GM12878 (cell line): Measurements from ENCODE around the gene CACFD1. TPM values are rescaled to one million over a fixed set of nuclear protein-coding genes. Genes with fewer than 3 reads are reported as not detected.

ENCODE experiments used
- ATAC-seq: fragments of 200-7000 bp; cut with Tn5 transposase; 3 replicates; pipeline ENCODE4 v1.9.1; 2020; ENCODE audit warnings: mild to moderate bottlenecking, moderate library complexity
- BruUV-seq: library from RNA; stranded (reverse); fragments of 400-500 nt; replicated peaks from 2 replicates; lab custom pipeline; 2021; lab: Mats Ljungman, UMichigan
- CTCF ChIA-PET: fragments of 300-600 bp; sonication (Branson Sonifier 250); formaldehyde crosslinking; extraction: SDS; loops from one replicate; lab custom pipeline; 2021; ENCODE audit warnings: inconsistent platforms; lab: Yijun Ruan, JAX
- POLR2A ChIA-PET: fragments of 350-600 bp; formaldehyde crosslinking; extraction: SDS; loops from one replicate; lab custom pipeline; 2021; ENCODE audit warnings: inconsistent platforms; lab: Charles Lee
- RAD21 ChIA-PET: fragments of 300-600 bp; sonication (Branson Sonifier 250); formaldehyde crosslinking; loops from one replicate; lab custom pipeline; 2023; ENCODE audit warnings: antibody characterized with exemption; ENCODE audit not compliant: unreplicated experiment; lab: Charles Lee
- SMC1A ChIA-PET: fragments of 300-600 bp; sonication (Branson Sonifier 250); formaldehyde crosslinking; loops from one replicate; lab custom pipeline; 2023; ENCODE audit not compliant: unreplicated experiment, uncharacterized antibody; lab: Charles Lee
- DNase-seq: peaks from one replicate; pipeline ENCODE4 v3.0.0-alpha.2; 2011; ENCODE audit warnings: low read depth, low spot score
- FAIRE-seq: peaks from 3 replicates; lab custom pipeline; 2011; peaks lifted over from hg19 to GRCh38; lab: Jason Lieb, UNC
- H2AFZ ChIP-seq: 2 replicates; pipeline ENCODE4 v1.6.0; 2011; ENCODE audit warnings: low read depth, low read length, control low read depth; ENCODE audit not compliant: control insufficient read depth
- H3K27ac ChIP-seq: 2 replicates; pipeline ENCODE4 v1.5.1; 2011; ENCODE audit warnings: control low read depth; ENCODE audit not compliant: control insufficient read depth, insufficient read depth
- H3K27me3 ChIP-seq, 2 experiments: replicated peaks in 1 of 2; 2 replicates each; pipeline versions ENCODE4 v1.6.0 to v1.6.1; 2011; ENCODE audit warnings: low read length in 1 of 2; ENCODE audit not compliant: control insufficient read depth in 2 of 2, insufficient read depth in 2 of 2
- H3K36me3 ChIP-seq, 2 experiments: 2 replicates each; pipeline ENCODE4 v1.5.1; 2011; ENCODE audit warnings: low read length in 1 of 2; ENCODE audit not compliant: control insufficient read depth in 2 of 2, insufficient read depth in 2 of 2
- H3K4me1 ChIP-seq: 2 replicates; pipeline ENCODE4 v1.6.1; 2011; ENCODE audit warnings: mild to moderate bottlenecking, low read length, moderate library complexity, mixed read lengths; ENCODE audit not compliant: control insufficient read depth, insufficient read depth
- H3K4me2 ChIP-seq: 2 replicates; pipeline ENCODE4 v1.6.0; 2011; ENCODE audit warnings: control low read depth; ENCODE audit not compliant: control insufficient read depth, insufficient read depth
- H3K4me3 ChIP-seq: fragments of 200-600 bp; sonication (generic); 2 replicates; pipeline ENCODE4 v1.5.1; 2016
- H3K79me2 ChIP-seq: 2 replicates; pipeline ENCODE4 v1.6.0; 2011; ENCODE audit warnings: low read length; ENCODE audit not compliant: control insufficient read depth, insufficient read depth
- H3K9ac ChIP-seq: 2 replicates; pipeline ENCODE4 v1.8.0; 2011; ENCODE audit warnings: low read length, control low read depth, mixed read lengths; ENCODE audit not compliant: control insufficient read depth, insufficient read depth
- H3K9me3 ChIP-seq: replicated peaks from 3 replicates; pipeline ENCODE4 v1.5.1; 2011; ENCODE audit warnings: mild to moderate bottlenecking, low read length; ENCODE audit not compliant: control insufficient read depth, insufficient read depth
- H4K20me1 ChIP-seq: 2 replicates; pipeline ENCODE4 v1.6.0; 2011; ENCODE audit not compliant: control insufficient read depth, insufficient read depth
- CBFB ChIP-seq: IDR thresholded peaks from 2 replicates; pipeline ENCODE4 v1.6.1; 2016; ENCODE audit warnings: antibody characterized with exemption, low read depth
- ESRRA ChIP-seq: IDR thresholded peaks from 2 replicates; pipeline ENCODE4 v1.6.1; 2012; ENCODE audit warnings: mild to moderate bottlenecking, low read length, improper control_type of control experiment
- ETV6 ChIP-seq, 2 experiments: fragments of 450-650 bp in 1 of 2; IDR thresholded peaks in 1 of 2; conservative IDR thresholded peaks in 1 of 2; 2 replicates each; pipeline ENCODE4 v1.6.1; 2014; ENCODE audit warnings: antibody characterized with exemption in 1 of 2, borderline replicate concordance in 1 of 2, low read depth in 1 of 2, mild to moderate bottlenecking in 1 of 2, moderate library complexity in 1 of 2
- JUND ChIP-seq: IDR thresholded peaks from 2 replicates; pipeline ENCODE4 v1.6.1; 2012; ENCODE audit warnings: low read depth, mild to moderate bottlenecking, low read length, improper control_type of control experiment, moderate library complexity
- MEF2B ChIP-seq: fragments of 450-650 bp; IDR thresholded peaks from 2 replicates; pipeline ENCODE4 v1.6.1; 2018; ENCODE audit warnings: mild to moderate bottlenecking, moderate library complexity; ENCODE audit not compliant: partially characterized antibody, poor library complexity, severe bottlenecking
- SMARCA5 ChIP-seq: fragments of 450-650 bp; IDR thresholded peaks from 2 replicates; pipeline ENCODE4 v1.6.1; 2017; ENCODE audit warnings: mild to moderate bottlenecking
- SMC3 ChIP-seq: IDR thresholded peaks from 2 replicates; pipeline ENCODE4 v1.6.1; 2011; ENCODE audit warnings: low read length, improper control_type of control experiment, borderline replicate concordance
- WGBS: methylation state at CpG from one replicate; pipeline ENCODE4 v1.1.6; 2016; ENCODE audit warnings: low lambda C conversion rate; ENCODE audit not compliant: insufficient replicate concordance, insufficient coverage; ENCODE audit errors: missing lambda C conversion rate; 5-methylcytosine and 5-hydroxymethylcytosine counted together
- in situ Hi-C: fragments of 300-500 bp; cut with MboI; formaldehyde crosslinking; loops from 9 replicates; pipeline ENCODE4 v1.14.3; 2018; ENCODE audit warnings: mixed read lengths
- intact Hi-C: fragments of 100-400 bp; cut with micrococcal nuclease; formaldehyde crosslinking; loops from one replicate; pipeline ENCODE4 v1.14.2; 2022; ENCODE audit not compliant: unreplicated experiment
- polyA plus RNA-seq, 11 experiments: library from polyadenylated mRNA; depleted of rRNA in 4 of 11; unstranded in 6 of 11; stranded (reverse) in 5 of 11; fragments of >200 nt; fragmentation: Nextera tagmentation in 4 of 11; fragmentation: Illumina TruSeq in 1 of 11; extraction: Ambion mirVana in 4 of 11; extraction: Trizol in 1 of 11; gene quantifications; 1 replicate in 1 of 11; 2 replicates in 10 of 11; pipeline versions ENCODE4 v1.2.1 to v1.2.3, GENCODE V29; 2011 to 2016; ENCODE audit warnings: inconsistent platforms in 2 of 11, missing spikeins in 2 of 11, low read depth in 1 of 11
- total RNA-seq, 4 experiments: library from RNA; depleted of rRNA in 3 of 4; stranded (reverse); fragments of >200 nt in 3 of 4; fragmentation: Illumina TruSeq in 1 of 4; extraction: Trizol in 1 of 4; gene quantifications; 2 replicates each; pipeline versions ENCODE4 v1.2.1 to v1.2.3, GENCODE V29; 2013 to 2021
- TF ChIP-seq, protein P1 (sequence below): fragments of 450-650 bp; formaldehyde crosslinking; IDR thresholded peaks from 2 replicates; pipeline ENCODE4 v1.5.0; 2022; ENCODE audit warnings: mild to moderate bottlenecking, missing genetic modification characterization
- TF ChIP-seq, protein P2 (sequence below): fragments of 450-650 bp; IDR thresholded peaks from 2 replicates; pipeline ENCODE4 v1.6.1; 2017; ENCODE audit warnings: mild to moderate bottlenecking, moderate library complexity

Gene CACFD1
- total and polyA plus RNA-seq, 10 of the 15 experiments (the other 5 are each of a cell fraction or from before 2014, with no cell fraction given) = 0.09 to 5.8 (median 1.4) TPM; not detected in 1

DNA sequence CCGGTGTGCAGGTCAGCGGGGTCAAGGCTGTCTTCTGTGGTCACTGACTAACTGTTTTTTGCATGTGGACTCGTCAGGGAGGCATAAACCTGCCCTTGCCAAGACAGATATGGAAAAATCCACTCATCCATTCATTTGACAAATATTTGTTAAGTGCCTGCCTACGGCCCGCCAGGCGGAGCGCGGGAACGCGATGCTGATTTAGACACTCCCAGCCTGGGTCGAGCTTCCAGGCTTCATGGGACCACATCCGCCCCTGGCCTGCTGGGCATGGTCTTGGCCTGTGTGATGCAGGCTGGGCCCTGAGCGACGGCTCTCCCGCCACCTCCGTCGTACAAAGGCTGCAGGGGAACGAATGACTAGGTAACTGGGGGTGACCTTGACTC is 46.9 kb downstream of the CACFD1 start:
- no peak overlapping the region for H3K4me2 ChIP-seq
- 73% methylated on average over 18 of the region's 18 CpGs for WGBS
- H3K79me2 ChIP-seq = no peaks in the 10 kb centered on the region
- DNase-seq (no peak), FAIRE-seq (no peak), ATAC-seq (no peak)
- H3K9me3 ChIP-seq = peaks cover 6% of the 10 kb centered on the region; the same call in 2 of the 3 replicates
- no peaks in the 10 kb centered on the region for H4K20me1 ChIP-seq
- ChIA-PET RAD21 (no interaction called here), SMC1A (no interaction called here), CTCF (no interaction called here), POLR2A (no interaction called here)
- H3K4me3 ChIP-seq = no peak overlapping the region
- no TSS peak for BruUV-seq
- no peaks in the 10 kb centered on the region; a peak in 1 of 4 replicates for H3K27me3 ChIP-seq
- no peaks in the 10 kb centered on the region for H3K36me3 ChIP-seq
- intact Hi-C loops (no loop called here), in situ Hi-C loops (no loop called here)
- H3K27ac ChIP-seq = no peak overlapping the region
- H2AFZ ChIP-seq = no peak overlapping the region
- no peak for TF ChIP-seq CBFB
- no peaks in the 10 kb centered on the region for H3K4me1 ChIP-seq
- H3K9ac ChIP-seq = no peak overlapping the region

DNA sequence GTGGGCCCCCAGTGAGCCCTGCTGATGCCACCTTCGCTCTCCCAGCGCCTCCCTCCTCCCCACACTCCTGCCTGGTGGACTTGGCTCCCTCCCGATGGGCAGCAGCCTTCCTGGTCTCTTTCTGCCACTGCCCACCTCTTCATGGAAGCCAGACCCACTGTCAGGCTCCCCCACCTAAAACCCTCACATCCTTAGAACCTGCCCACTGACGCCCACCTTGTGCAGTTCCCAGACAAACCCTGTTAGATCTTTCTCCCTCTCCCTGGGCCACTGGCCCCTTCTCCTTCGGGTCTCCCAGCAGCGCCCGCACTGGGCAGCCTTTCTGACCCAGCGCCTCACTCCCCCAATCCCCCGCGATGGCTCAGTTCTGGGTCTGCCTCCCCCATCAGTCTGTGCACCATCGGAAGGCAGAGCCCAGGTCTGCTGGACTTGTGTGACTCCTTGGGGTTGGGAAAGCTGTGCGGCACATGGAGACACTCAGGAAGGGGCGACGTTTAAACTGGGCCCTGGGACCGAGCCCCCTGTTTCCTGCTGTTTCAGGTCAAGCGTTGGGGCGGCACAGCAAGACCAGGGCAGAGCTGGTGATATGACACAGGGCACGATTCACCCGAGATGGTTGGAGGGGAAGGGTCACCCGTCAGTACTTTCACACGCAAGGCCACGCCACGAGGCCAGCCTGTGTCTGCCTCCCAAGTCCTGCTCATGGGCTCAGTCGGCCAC is 47.6 kb downstream of the CACFD1 start:
- ChIA-PET SMC1A (no interaction called here), RAD21 (no interaction called here), CTCF (no interaction called here), POLR2A (no interaction called here)
- in situ Hi-C loops = no loop called here
- no peak overlapping the region for H2AFZ ChIP-seq
- no peak overlapping the region for H3K27ac ChIP-seq
- no peak overlapping the region for H3K4me3 ChIP-seq
- FAIRE-seq = no peak
- DNase-seq = no peak
- 37% methylated on average over 24 of the region's 24 CpGs for WGBS
- H3K9me3 ChIP-seq = peaks cover 1% of the 10 kb centered on the region; the same call in 2 of the 3 replicates
- no peaks in the 10 kb centered on the region; a peak in 1 of 4 replicates for H3K27me3 ChIP-seq
- no peak for ATAC-seq
- H3K4me1 ChIP-seq = no peaks in the 10 kb centered on the region
- intact Hi-C loops = no loop called here
- H3K79me2 ChIP-seq = no peaks in the 10 kb centered on the region
- no peaks in the 10 kb centered on the region for H4K20me1 ChIP-seq
- BruUV-seq = no TSS peak
- H3K9ac ChIP-seq = no peak overlapping the region
- no peak overlapping the region for H3K4me2 ChIP-seq
- H3K36me3 ChIP-seq = no peaks in the 10 kb centered on the region
- no peak for TF ChIP-seq MEF2B
- TF ChIP-seq, protein P1, sequence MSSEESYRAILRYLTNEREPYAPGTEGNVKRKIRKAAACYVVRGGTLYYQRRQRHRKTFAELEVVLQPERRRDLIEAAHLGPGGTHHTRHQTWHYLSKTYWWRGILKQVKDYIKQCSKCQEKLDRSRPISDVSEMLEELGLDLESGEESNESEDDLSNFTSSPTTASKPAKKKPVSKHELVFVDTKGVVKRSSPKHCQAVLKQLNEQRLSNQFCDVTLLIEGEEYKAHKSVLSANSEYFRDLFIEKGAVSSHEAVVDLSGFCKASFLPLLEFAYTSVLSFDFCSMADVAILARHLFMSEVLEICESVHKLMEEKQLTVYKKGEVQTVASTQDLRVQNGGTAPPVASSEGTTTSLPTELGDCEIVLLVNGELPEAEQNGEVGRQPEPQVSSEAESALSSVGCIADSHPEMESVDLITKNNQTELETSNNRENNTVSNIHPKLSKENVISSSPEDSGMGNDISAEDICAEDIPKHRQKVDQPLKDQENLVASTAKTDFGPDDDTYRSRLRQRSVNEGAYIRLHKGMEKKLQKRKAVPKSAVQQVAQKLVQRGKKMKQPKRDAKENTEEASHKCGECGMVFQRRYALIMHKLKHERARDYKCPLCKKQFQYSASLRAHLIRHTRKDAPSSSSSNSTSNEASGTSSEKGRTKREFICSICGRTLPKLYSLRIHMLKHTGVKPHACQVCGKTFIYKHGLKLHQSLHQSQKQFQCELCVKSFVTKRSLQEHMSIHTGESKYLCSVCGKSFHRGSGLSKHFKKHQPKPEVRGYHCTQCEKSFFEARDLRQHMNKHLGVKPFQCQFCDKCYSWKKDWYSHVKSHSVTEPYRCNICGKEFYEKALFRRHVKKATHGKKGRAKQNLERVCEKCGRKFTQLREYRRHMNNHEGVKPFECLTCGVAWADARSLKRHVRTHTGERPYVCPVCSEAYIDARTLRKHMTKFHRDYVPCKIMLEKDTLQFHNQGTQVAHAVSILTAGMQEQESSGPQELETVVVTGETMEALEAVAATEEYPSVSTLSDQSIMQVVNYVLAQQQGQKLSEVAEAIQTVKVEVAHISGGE (CRISPR knock-in tag) = no peak
- TF ChIP-seq JUND = no peak
- TF ChIP-seq ESRRA = no peak
- no peak for TF ChIP-seq SMARCA5
- TF ChIP-seq, protein P2, sequence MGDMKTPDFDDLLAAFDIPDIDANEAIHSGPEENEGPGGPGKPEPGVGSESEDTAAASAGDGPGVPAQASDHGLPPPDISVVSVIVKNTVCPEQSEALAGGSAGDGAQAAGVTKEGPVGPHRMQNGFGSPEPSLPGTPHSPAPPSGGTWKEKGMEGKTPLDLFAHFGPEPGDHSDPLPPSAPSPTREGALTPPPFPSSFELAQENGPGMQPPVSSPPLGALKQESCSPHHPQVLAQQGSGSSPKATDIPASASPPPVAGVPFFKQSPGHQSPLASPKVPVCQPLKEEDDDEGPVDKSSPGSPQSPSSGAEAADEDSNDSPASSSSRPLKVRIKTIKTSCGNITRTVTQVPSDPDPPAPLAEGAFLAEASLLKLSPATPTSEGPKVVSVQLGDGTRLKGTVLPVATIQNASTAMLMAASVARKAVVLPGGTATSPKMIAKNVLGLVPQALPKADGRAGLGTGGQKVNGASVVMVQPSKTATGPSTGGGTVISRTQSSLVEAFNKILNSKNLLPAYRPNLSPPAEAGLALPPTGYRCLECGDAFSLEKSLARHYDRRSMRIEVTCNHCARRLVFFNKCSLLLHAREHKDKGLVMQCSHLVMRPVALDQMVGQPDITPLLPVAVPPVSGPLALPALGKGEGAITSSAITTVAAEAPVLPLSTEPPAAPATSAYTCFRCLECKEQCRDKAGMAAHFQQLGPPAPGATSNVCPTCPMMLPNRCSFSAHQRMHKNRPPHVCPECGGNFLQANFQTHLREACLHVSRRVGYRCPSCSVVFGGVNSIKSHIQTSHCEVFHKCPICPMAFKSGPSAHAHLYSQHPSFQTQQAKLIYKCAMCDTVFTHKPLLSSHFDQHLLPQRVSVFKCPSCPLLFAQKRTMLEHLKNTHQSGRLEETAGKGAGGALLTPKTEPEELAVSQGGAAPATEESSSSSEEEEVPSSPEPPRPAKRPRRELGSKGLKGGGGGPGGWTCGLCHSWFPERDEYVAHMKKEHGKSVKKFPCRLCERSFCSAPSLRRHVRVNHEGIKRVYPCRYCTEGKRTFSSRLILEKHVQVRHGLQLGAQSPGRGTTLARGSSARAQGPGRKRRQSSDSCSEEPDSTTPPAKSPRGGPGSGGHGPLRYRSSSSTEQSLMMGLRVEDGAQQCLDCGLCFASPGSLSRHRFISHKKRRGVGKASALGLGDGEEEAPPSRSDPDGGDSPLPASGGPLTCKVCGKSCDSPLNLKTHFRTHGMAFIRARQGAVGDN = no peak
- TF ChIP-seq ETV6 (conservative IDR thresholded peaks at IDR 0.05 in 1 of 2, IDR thresholded peaks at IDR 0.05 in 1 of 2; ENCODE audit: borderline replicate concordance in 1 of 2, low read depth in 1 of 2) = no peak
- no peak for TF ChIP-seq SMC3
